Measurements from ENCODE around the gene P2RX7.

The P2RX7 gene

DNA sequence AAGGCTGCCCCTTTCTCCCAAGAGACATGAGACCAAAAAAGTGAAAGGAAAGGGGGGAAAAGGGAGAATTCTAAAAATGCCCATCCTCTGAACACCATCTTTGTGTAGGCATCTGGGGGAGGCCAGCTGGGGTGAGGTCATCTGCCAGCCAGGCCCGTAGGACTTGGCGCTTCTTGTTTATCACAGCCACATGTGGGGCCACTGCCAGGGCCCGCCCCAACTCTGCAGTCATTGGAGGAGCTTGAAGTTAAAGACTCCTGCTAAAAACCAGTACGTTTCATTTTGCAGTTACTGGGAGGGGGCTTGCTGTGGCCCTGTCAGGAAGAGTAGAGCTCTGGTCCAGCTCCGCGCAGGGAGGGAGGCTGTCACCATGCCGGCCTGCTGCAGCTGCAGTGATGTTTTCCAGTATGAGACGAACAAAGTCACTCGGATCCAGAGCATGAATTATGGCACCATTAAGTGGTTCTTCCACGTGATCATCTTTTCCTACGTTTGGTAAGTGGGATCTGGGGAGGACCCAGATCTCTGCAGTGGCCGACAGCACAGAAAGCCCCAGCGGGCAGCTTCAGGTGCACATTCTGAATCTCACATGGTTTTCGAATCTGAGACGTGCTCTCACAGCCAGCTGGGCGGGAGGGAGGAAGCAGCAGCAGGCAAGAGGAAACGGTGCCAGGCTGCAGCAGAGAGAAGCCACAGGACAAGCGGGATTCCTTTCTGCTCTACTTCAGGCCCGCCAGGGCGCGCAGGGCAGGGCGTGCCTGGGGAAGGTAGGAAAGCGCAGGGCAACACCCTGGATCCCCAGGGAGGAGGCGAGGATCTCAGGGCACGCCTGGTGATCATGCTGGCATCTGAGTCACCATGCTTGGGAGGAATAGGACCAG is at the start of gene P2RX7:
TSS of gene P2RX7 (plus strand) at position 276 of the 881 bp plus-strand sequence. CDS start at position 371, 95 bp downstream.
- DNase-seq: peak; percentile 47

DNA sequence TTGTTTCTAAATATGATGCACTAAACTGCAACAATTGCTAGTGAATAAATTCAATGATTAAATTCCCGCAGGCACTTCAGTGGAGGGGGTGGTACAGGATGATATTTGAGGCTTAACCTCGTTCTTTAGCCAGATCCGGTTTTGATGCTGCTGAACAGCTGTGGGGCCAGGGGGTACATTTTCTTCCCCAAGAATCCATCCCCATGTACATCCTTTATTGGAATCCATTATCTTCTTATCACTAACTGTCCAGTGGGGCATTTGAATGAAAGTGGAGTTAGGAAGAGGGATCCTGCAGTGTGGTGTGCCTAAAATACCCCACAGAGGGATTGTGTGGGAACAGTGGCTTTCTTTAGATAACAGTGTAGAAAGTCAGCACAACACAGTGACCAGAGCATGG is 48.4 kb upstream of the P2RX7 start:
- DNase-seq: no peak

DNA sequence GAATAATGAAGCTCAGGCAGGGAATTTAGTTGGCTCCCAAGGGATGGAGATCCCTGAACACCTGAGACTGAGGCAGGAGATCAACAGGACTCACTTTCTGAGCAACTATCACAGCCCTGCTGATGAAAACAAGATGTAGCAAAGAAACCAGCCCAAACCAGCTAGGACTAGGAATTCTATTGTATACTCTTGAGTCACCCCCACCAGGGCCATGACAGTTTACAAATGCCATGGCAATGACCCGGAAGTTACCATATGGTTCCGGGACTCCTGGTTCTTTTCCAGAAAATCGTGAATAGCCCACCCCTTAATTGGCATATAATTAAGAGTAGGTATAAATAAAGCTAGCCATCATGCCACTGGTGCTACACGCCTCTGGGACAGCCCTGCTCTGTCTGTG is 47.6 kb upstream of the P2RX7 start:
- no peak for DNase-seq

DNA sequence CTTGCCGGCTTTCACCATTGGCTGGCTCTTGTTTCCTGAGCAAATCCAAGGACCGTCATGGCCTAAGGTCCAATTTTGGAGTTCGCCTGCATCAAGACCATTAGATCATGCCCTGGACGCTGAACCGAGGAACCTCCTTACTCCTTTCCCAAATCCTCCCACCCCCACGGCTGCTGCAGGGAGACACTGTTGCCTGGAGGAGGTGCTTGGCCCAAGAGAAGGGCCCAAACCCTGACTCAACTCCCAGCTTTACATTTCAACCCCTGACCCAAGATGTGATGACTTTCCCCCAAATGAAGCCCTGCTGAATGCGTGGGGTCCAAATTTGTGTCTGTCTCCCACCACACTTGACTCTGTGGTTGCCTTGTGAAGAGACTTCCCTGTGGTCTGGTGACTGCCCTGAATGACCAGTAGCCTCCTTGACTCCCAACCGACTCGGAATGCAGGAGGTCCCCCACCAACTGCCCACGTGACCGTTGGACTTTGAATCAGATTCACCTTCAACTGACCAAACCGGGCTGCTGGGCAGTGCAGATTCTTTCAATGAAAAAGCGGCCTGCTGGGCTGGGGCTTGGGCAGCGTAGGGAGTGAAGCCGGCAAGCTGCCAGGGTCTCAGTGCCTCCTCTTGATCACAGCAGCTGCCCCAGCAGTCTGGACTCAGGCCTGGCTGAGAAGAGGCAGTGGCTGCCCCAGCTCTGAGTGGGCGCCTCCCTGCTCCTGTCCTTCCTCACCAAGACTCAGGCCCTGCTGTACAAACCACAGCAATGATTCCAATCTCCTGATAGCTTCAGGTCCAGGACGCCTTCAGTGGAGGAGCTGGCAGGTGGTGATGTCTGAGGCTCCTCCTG is 46.9 kb upstream of the P2RX7 start:
- DNase-seq: no peak

GRCh38 chr12:121086781-121087295 is 45.8 kb upstream of the P2RX7 start:
- DNase-seq: no peak

DNA sequence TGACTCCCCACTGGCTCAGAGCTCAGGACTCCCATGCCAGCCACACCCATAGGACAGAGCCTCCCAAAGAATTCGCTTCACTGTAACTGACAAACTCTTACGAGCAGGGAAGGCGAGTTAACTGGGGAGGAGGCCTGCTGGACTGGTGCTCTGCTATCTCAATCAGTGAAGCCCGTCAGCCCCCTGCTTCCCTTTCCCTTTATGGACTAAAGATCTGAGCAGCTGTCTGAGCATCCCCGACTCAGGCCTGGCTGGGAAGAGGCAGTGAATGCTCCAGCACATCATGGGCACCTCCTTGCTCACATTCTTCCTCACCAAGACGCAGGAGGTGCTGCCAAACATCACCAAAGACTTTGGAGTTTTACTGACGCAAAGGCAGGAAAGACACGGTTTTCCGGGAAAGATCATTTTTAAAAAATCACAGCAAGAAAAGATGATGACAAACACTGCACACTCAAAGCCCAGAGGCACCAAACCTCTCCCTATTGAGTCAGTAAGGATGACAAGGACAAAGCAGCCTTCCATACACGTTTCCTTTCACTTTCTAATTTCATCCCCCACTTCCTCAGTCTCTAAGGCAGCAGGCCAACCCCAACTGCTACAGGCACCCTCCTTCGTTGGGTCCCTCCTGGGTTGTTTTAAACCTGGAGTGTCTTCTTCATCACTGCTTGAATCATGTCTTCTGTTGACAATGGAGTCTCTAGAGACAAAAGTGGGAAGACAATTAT is 45.0 kb upstream of the P2RX7 start:
- no peak for DNase-seq

DNA sequence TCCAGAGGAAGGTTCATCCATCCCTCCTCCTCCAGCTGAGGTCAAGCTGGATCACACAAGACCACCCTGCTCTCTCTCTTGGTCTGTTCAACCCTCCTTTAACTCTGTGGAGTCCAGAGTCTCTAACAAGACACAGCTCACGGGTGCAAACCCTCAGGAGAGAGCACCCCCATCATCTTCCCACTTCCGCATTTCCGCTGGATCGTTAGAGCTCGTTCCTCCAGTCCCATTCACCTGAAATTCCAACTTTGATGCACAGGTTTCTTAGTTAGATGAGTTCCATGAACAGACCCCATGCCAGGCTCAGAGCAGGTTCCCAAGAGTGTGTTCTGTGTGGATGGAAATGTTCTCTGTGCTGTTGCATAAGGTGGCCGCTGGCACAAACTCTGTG is 44.5 kb upstream of the P2RX7 start:
- DNase-seq: no peak

GRCh38 chr12:121089031-121089812 is 43.5 kb upstream of the P2RX7 start:
- no peak for DNase-seq

- DNase-seq: no peak
Measured at GRCh38 chr12:121089813-121090430, 42.8 kb upstream of the P2RX7 start.

DNA sequence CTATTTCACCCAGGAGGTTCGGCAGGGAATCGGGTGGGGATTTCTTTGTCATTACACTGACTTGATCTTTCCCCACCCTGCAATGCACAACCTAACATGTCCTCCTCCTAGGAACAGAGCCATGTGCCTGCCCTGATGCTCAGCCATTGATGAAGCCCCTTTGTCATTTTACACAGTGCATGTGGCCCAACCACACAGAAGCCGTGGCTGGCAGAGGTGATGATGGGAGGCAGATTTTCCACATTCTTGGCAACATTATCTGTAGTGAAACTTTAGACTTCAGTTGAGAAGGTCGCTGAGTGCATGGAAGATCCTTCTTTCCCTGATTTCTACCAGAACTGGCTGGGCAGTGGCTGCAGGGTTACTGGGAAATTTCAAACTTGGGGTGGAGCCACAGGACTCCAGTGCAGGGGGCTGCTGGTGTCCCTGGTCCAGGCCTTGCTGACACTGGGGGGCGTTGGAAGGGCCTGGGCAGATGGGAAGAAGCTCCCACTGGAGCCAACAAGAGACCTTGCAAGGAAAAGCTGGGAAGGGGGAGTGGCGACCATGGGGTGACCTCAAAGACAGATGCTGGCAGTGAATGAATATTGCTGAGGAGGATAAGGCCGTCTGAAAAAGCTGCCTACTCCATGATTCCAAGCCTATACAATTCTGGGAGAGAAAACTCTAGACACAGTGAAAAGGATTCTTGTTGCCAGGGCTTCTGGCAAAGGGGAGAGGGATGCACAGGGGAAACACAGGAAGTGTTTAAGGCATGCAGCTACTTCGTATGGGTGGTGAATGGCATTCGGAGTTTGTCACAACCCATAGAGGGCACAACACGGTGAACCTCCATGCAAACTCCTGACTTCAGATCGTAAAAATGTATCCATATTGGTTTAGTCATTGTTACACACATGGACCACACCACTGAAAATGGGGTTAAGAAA is 41.8 kb upstream of the P2RX7 start:
- DNase-seq: no peak

- DNase-seq: no peak
Measured at GRCh38 chr12:121092034-121092433, 40.6 kb upstream of the P2RX7 start.

- no peak for DNase-seq
Measured at GRCh38 chr12:121093487-121093891, 39.2 kb upstream of the P2RX7 start.

DNA sequence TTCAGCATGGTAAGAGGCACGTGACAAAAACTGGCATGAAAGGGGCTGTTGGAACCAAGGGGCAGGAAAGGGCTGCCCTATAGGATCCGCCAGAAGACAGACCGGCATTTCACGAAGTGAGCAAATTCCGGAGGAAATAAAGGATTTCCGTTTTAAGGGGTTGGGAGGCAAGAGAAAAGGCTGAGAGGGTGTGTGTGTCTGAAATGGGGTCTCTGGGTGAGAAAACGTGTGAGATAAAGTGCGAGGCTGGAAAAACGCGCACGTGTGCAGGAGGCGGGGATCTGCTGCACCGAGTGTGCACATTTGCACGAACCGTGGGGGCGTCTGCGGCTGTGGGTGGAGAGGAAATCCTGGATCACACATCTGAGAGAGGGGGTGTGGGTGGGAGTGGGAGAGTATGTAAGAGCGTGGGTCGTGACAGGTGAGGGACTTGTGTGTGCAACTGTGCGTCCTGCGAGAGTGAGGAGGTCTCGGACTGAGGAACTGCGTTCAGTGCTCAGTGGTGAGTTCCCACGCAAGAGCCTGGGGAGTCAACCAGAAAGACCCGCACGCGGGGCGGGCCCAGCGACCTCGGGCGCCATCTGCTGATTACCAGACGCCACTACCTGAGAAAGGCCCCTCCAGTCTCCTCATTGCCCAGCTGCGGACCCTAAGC is 37.0 kb upstream of the P2RX7 start:
- DNase-seq: peak; percentile 42

GRCh38 chr12:121096199-121096798 is 36.4 kb upstream of the P2RX7 start:
- DNase-seq: no peak

DNA sequence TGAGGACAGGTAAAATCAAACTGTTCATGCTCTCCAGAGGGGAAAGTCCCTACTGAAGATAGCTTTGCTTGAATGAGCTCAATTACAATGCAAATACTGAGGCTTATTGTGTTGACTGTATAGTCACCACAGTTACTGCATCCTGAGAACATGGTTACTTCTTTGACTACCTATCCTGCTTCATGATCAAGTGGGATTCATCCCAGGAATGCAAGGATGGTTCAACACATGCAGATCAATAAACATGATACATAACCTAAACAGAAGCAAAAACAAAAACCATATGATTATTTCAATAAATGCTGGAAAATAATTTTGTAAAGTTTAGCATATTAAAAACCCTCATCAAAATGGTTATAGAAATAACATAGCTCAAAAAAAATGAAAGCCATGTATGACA is 32.9 kb upstream of the P2RX7 start:
- no peak for DNase-seq

DNA sequence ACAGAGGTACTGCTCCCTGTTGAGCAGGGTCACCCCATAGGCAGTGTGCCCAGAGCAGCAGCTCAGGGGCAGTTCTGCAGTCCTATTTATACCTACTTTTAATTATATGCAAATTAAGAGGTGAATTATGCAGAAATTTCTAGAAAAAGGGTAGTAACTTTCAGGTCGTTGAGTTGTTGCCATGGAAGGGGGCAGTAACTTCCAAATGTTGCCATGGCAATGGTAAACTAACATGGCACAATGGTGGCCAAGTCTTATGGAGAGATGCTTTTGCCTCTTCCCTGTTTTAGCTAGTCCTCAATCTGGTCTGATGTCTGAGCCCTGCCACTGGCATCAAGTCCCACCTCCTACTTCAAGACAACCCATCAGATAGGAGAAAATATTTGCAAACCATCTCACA is 30.4 kb upstream of the P2RX7 start:
- DNase-seq: no peak

GRCh38 chr12:121107681-121108080 is 25.0 kb upstream of the P2RX7 start:
- DNase-seq: no peak

DNA sequence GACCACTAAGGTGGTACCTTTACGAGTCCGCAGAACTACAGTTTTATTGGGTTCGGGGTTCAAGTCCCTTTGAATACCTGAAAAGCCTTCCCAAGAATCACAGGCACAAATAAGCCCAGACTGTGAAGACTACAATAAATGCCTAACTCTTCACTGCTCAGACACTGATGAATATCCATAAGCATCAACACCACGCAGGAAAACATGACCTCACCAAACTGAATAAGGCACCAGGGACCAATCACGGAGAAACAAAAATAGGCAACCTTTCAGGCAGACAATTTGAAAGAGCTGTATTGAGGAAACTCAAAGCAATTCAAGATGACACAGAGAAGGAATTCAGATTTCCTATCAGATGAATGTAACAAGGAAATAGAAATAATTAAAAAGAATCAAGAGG is 24.2 kb upstream of the P2RX7 start:
- no peak for DNase-seq

GRCh38 chr12:121110211-121110940 is 22.3 kb upstream of the P2RX7 start:
- peak; percentile 45 for DNase-seq
